ENCODE results near the gene CD99L2. TPM values are rescaled to one million over a fixed set of nuclear protein-coding genes. Genes with fewer than 3 reads are reported as not detected.

Gene CD99L2
- total RNA-seq, 1 experiment from 2014 or later: 9.4 TPM

- TF ChIP-seq ZBTB43 (CRISPR knock-in tag; IDR thresholded peaks at IDR 0.05) (no peak), OVOL2 (CRISPR knock-in tag; IDR thresholded peaks at IDR 0.05; ENCODE audit: borderline replicate concordance) (no peak), USF2 (CRISPR knock-in tag; IDR thresholded peaks at IDR 0.05) (no peak), KAT7 (CRISPR knock-in tag; IDR thresholded peaks at IDR 0.05; ENCODE audit: borderline replicate concordance) (no peak), ETV6 (CRISPR knock-in tag; IDR thresholded peaks at IDR 0.05) (no peak), PRDM15 (CRISPR knock-in tag; IDR thresholded peaks at IDR 0.05) (no peak)
Measured at GRCh38 chrX:150897421-150898320, 797 bp downstream of the CD99L2 start (continued).

GRCh38 chrX:150896632-150897031, 1.8 kb downstream of the CD99L2 start:
- H3K27ac Mint-ChIP-seq: peak overlapping the region; percentile 50; the same call in 1 of the 2 replicates
- ChIA-PET CTCF (no interaction called here), POLR2A (no interaction called here)
- ATAC-seq (no peak), DNase-seq (ENCODE audit: low spot score) (no peak)
- peaks cover 30% of the 10 kb centered on the region for H3K4me1 Mint-ChIP-seq
- TF ChIP-seq NFYB (CRISPR knock-in tag; conservative IDR thresholded peaks at IDR 0.05; ENCODE audit: low read depth) (no peak), ATF3 (CRISPR knock-in tag; conservative IDR thresholded peaks at IDR 0.05) (no peak), FOXP4 (CRISPR knock-in tag; IDR thresholded peaks at IDR 0.05) (no peak), ARID4B (CRISPR knock-in tag; IDR thresholded peaks at IDR 0.05; ENCODE audit: borderline replicate concordance) (no peak), AFF4 (CRISPR knock-in tag; IDR thresholded peaks at IDR 0.05; ENCODE audit: borderline replicate concordance) (no peak), AR (CRISPR knock-in tag; IDR thresholded peaks at IDR 0.05) (no peak)
- no peaks in the 10 kb centered on the region for H3K27me3 Mint-ChIP-seq (ENCODE audit: low read depth)
- H3K4me3 Mint-ChIP-seq: peak overlapping the region; percentile 19; the same call in 1 of the 2 replicates
- 0 out of 2 replicates have a peak, but pooled peaks cover 2% of the 10 kb centered on the region for H3K36me3 Mint-ChIP-seq
- peaks cover 3% of the 10 kb centered on the region for H3K9me3 Mint-ChIP-seq
